WTC11 (cell line): ENCODE results near the gene AGPS. TPM values are rescaled to one million over a fixed set of nuclear protein-coding genes. Genes with fewer than 3 reads are reported as not detected.

ENCODE experiments used
- ATAC-seq: fragments of 200-7000 bp; cut with Tn5 transposase; 2 replicates; pipeline ENCODE4 v1.10.0; 2021; ENCODE audit warnings: mild to moderate bottlenecking, moderate library complexity
- CTCF ChIA-PET: fragments of 300-600 bp; sonication (Branson Sonifier 250); formaldehyde crosslinking; loops from one replicate; lab custom pipeline; 2021; ENCODE audit warnings: antibody characterized with exemption; lab: Charles Lee
- POLR2A ChIA-PET: fragments of 350-600 bp; sonication (Branson Sonifier 250); formaldehyde crosslinking; loops from one replicate; lab custom pipeline; 2021; ENCODE audit warnings: antibody characterized with exemption; lab: Charles Lee
- DNase-seq: peaks from one replicate; pipeline ENCODE4 v3.0.0; 2021; ENCODE audit warnings: low spot score
- H3K27ac Mint-ChIP-seq: 2 replicates; pipeline ENCODE4 v1.8.0; 2021; ENCODE audit warnings: mixed read lengths
- H3K27me3 Mint-ChIP-seq: 2 replicates; pipeline ENCODE4 v1.8.0; 2021; ENCODE audit warnings: low read depth, mild to moderate bottlenecking, moderate library complexity, mixed read lengths
- H3K36me3 Mint-ChIP-seq: 2 replicates; pipeline ENCODE4 v1.8.0; 2021; ENCODE audit warnings: mixed read lengths
- H3K4me1 Mint-ChIP-seq: 2 replicates; pipeline ENCODE4 v1.8.0; 2022; ENCODE audit warnings: mixed read lengths
- H3K4me3 Mint-ChIP-seq: 2 replicates; pipeline ENCODE4 v1.8.0; 2021; ENCODE audit warnings: mild to moderate bottlenecking, moderate library complexity, mixed read lengths
- H3K9me3 Mint-ChIP-seq: 2 replicates; pipeline ENCODE4 v1.8.0; 2021; ENCODE audit warnings: mixed read lengths
- ATF6 ChIP-seq: sonication (generic); formaldehyde crosslinking; IDR thresholded peaks from 2 replicates; pipeline ENCODE4 v1.8.1; 2023; ENCODE audit warnings: mild to moderate bottlenecking, missing genetic modification reagents
- CREM ChIP-seq: sonication (generic); formaldehyde crosslinking; IDR thresholded peaks from 2 replicates; pipeline ENCODE4 v1.8.1; 2022; ENCODE audit warnings: mild to moderate bottlenecking, missing genetic modification reagents, moderate library complexity
- E2F4 ChIP-seq: sonication (generic); formaldehyde crosslinking; IDR thresholded peaks from 2 replicates; pipeline ENCODE4 v1.8.1; 2022; ENCODE audit warnings: low read depth, mild to moderate bottlenecking, moderate library complexity, missing genetic modification reagents, borderline replicate concordance
- EMX1 ChIP-seq: fragments of 250-450 bp; sonication (Bioruptor Pico); IDR thresholded peaks from 2 replicates; pipeline ENCODE4 v1.8.0; 2021; ENCODE audit warnings: mild to moderate bottlenecking
- ETV6 ChIP-seq: sonication (generic); formaldehyde crosslinking; IDR thresholded peaks from 2 replicates; pipeline ENCODE4 v1.8.1; 2022; ENCODE audit warnings: mild to moderate bottlenecking, missing genetic modification reagents
- FOXP1 ChIP-seq: sonication (generic); formaldehyde crosslinking; IDR thresholded peaks from 2 replicates; pipeline ENCODE4 v1.8.0; 2022; ENCODE audit warnings: missing genetic modification reagents, mild to moderate bottlenecking, moderate library complexity, borderline replicate concordance
- GABPB1 ChIP-seq: sonication (generic); formaldehyde crosslinking; IDR thresholded peaks from 2 replicates; pipeline ENCODE4 v1.8.1; 2023; ENCODE audit warnings: mild to moderate bottlenecking, missing genetic modification reagents
- GRHL2 ChIP-seq: fragments of 250-450 bp; sonication (Bioruptor Pico); IDR thresholded peaks from 2 replicates; pipeline ENCODE4 v1.8.0; 2022; ENCODE audit warnings: mild to moderate bottlenecking, moderate library complexity; ENCODE audit not compliant: insufficient replicate concordance, severe bottlenecking
- KAT7 ChIP-seq: sonication (generic); formaldehyde crosslinking; IDR thresholded peaks from 2 replicates; pipeline ENCODE4 v1.8.1; 2023; ENCODE audit warnings: missing genetic modification reagents, mild to moderate bottlenecking, borderline replicate concordance
- MAX ChIP-seq: sonication (generic); formaldehyde crosslinking; IDR thresholded peaks from 2 replicates; pipeline ENCODE4 v1.8.0; 2022; ENCODE audit warnings: mild to moderate bottlenecking, missing genetic modification reagents
- MLX ChIP-seq: sonication (generic); formaldehyde crosslinking; IDR thresholded peaks from 2 replicates; pipeline ENCODE4 v1.8.1; 2023; ENCODE audit warnings: mild to moderate bottlenecking, missing genetic modification reagents, moderate library complexity
- MXD4 ChIP-seq: fragments of 250-450 bp; sonication (Bioruptor Pico); IDR thresholded peaks from 2 replicates; pipeline ENCODE4 v1.8.0; 2021; ENCODE audit warnings: mild to moderate bottlenecking, moderate library complexity, borderline replicate concordance
- NR2C2 ChIP-seq: sonication (generic); formaldehyde crosslinking; IDR thresholded peaks from 2 replicates; pipeline ENCODE4 v1.8.0; 2022; ENCODE audit warnings: mild to moderate bottlenecking, missing genetic modification reagents
- OVOL2 ChIP-seq: fragments of 250-450 bp; sonication (Bioruptor Pico); IDR thresholded peaks from 2 replicates; pipeline ENCODE4 v1.9.0; 2021; ENCODE audit warnings: mild to moderate bottlenecking, borderline replicate concordance
- RELA ChIP-seq: sonication (generic); formaldehyde crosslinking; IDR thresholded peaks from 2 replicates; pipeline ENCODE4 v1.8.1; 2022; ENCODE audit warnings: missing genetic modification reagents, mild to moderate bottlenecking, borderline replicate concordance
- SOX15 ChIP-seq: fragments of 250-450 bp; sonication (Bioruptor Pico); IDR thresholded peaks from 2 replicates; pipeline ENCODE4 v1.9.0; 2021; ENCODE audit warnings: mild to moderate bottlenecking
- TCF7 ChIP-seq: sonication (generic); formaldehyde crosslinking; IDR thresholded peaks from 2 replicates; pipeline ENCODE4 v1.8.0; 2022; ENCODE audit warnings: mild to moderate bottlenecking, low read depth, missing genetic modification reagents, moderate library complexity
- TEAD1 ChIP-seq: sonication (generic); formaldehyde crosslinking; IDR thresholded peaks from 2 replicates; pipeline ENCODE4 v1.8.0; 2022; ENCODE audit warnings: mild to moderate bottlenecking, missing genetic modification reagents
- ZNF425 ChIP-seq: fragments of 250-450 bp; sonication (Bioruptor Pico); conservative IDR thresholded peaks from 2 replicates; pipeline ENCODE4 v1.9.0; 2021; ENCODE audit warnings: mild to moderate bottlenecking
- total RNA-seq: library from RNA; stranded (reverse); gene quantifications from 3 replicates; pipeline ENCODE4 v1.2.3, GENCODE V29; 2021
- TF ChIP-seq, protein P1 (sequence below): sonication (generic); formaldehyde crosslinking; IDR thresholded peaks from 2 replicates; pipeline ENCODE4 v1.8.0; 2023; ENCODE audit warnings: mild to moderate bottlenecking, missing genetic modification reagents
- TF ChIP-seq, protein P2 (sequence below): sonication (generic); formaldehyde crosslinking; conservative IDR thresholded peaks from 2 replicates; pipeline ENCODE4 v1.8.1; 2022; ENCODE audit warnings: mild to moderate bottlenecking, missing genetic modification reagents

AGPS gene
- total RNA-seq, 1 experiment from 2014 or later: 60.8 TPM

- H3K27me3 Mint-ChIP-seq: peaks cover 4% of the 10 kb centered on the region; the same call in 1 of the 2 replicates
- ATAC-seq: no peak
- H3K27ac Mint-ChIP-seq: no peak overlapping the region
- no peaks in the 10 kb centered on the region for H3K4me1 Mint-ChIP-seq
- no peak overlapping the region for H3K4me3 Mint-ChIP-seq
- POLR2A ChIA-PET: no interaction called here
- H3K9me3 Mint-ChIP-seq: peaks cover 31% of the 10 kb centered on the region
- CTCF ChIA-PET: no interaction called here
- TF ChIP-seq TCF7 (CRISPR knock-in tag) (no peak), ETV6 (CRISPR knock-in tag) (no peak), GRHL2 (CRISPR knock-in tag) (no peak), MAX (no peak), RELA (no peak), FOXP1 (CRISPR knock-in tag) (no peak), EMX1 (CRISPR knock-in tag) (no peak), ATF6 (no peak), CREM (no peak), KAT7 (CRISPR knock-in tag) (no peak), GABPB1 (CRISPR knock-in tag) (no peak), SOX15 (CRISPR knock-in tag) (no peak), MXD4 (no peak)
- TF ChIP-seq, protein P1, sequence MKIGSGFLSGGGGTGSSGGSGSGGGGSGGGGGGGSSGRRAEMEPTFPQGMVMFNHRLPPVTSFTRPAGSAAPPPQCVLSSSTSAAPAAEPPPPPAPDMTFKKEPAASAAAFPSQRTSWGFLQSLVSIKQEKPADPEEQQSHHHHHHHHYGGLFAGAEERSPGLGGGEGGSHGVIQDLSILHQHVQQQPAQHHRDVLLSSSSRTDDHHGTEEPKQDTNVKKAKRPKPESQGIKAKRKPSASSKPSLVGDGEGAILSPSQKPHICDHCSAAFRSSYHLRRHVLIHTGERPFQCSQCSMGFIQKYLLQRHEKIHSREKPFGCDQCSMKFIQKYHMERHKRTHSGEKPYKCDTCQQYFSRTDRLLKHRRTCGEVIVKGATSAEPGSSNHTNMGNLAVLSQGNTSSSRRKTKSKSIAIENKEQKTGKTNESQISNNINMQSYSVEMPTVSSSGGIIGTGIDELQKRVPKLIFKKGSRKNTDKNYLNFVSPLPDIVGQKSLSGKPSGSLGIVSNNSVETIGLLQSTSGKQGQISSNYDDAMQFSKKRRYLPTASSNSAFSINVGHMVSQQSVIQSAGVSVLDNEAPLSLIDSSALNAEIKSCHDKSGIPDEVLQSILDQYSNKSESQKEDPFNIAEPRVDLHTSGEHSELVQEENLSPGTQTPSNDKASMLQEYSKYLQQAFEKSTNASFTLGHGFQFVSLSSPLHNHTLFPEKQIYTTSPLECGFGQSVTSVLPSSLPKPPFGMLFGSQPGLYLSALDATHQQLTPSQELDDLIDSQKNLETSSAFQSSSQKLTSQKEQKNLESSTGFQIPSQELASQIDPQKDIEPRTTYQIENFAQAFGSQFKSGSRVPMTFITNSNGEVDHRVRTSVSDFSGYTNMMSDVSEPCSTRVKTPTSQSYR (CRISPR knock-in tag): no peak
- TF ChIP-seq, all 79 proteins: peak for 0
- peaks cover 18% of the 10 kb centered on the region for H3K36me3 Mint-ChIP-seq
- no peak for DNase-seq
These were observed 154.5 kb downstream of the AGPS start for GRCh38 chr2:177547122-177547521.

- peaks cover 4% of the 10 kb centered on the region; the same call in 1 of the 2 replicates for H3K27me3 Mint-ChIP-seq
- DNase-seq: no peak
- peaks cover 31% of the 10 kb centered on the region for H3K9me3 Mint-ChIP-seq
- CTCF ChIA-PET: no interaction called here
- H3K36me3 Mint-ChIP-seq: peaks cover 18% of the 10 kb centered on the region
- no peaks in the 10 kb centered on the region for H3K4me1 Mint-ChIP-seq
- TF ChIP-seq E2F4 (CRISPR knock-in tag) (no peak), OVOL2 (CRISPR knock-in tag) (no peak), ZNF425 (CRISPR knock-in tag) (no peak), NR2C2 (CRISPR knock-in tag) (no peak), SOX15 (CRISPR knock-in tag) (no peak), MLX (CRISPR knock-in tag) (no peak), TEAD1 (no peak)
- TF ChIP-seq, protein P2, sequence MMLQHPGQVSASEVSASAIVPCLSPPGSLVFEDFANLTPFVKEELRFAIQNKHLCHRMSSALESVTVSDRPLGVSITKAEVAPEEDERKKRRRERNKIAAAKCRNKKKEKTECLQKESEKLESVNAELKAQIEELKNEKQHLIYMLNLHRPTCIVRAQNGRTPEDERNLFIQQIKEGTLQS: no peak
- TF ChIP-seq, all 79 proteins: peak for 0
- no peak for ATAC-seq
- Mint-ChIP-seq H3K27ac (no peak overlapping the region), H3K4me3 (no peak overlapping the region)
- POLR2A ChIA-PET: no interaction called here
These were observed 155.2 kb downstream of the AGPS start for GRCh38 chr2:177547772-177548171.
